ENCODE results near the gene ZNF428. TPM values are rescaled to one million over a fixed set of nuclear protein-coding genes. Genes with fewer than 3 reads are reported as not detected.

ZNF428 gene
- total RNA-seq, 2 donors from 2014 or later: 44.3 to 46.8 TPM

- no peak for DNase-seq
- WGBS, 2 experiments (ENCODE audit: insufficient coverage in 1 of 2, insufficient read length in 1 of 2): 94 to 98% methylated on average over 4 to 5 of the region's 5 CpGs
- peaks cover 26% of the 10 kb centered on the region for H3K36me3 Mint-ChIP-seq (ENCODE audit: low read depth)
Measured at GRCh38 chr19:43570174-43570791, 49.1 kb downstream of the ZNF428 start.

GRCh38 chr19:43569657-43570056 lies 49.8 kb downstream of the ZNF428 start:
- Mint-ChIP-seq H3K36me3 (ENCODE audit: low read depth) (peaks cover 26% of the 10 kb centered on the region), H3K27me3 (ENCODE audit: insufficient read depth) (no peaks in the 10 kb centered on the region), H3K9me3 (no peaks in the 10 kb centered on the region), H3K4me1 (no peaks in the 10 kb centered on the region), H3K4me3 (no peak overlapping the region), H3K27ac (no peak overlapping the region)
- Histone ChIP-seq H3K9ac (ENCODE audit: extremely low read depth, low read length, poor library complexity, severe bottlenecking) (no peak overlapping the region), H3K4me3 (ENCODE audit: low read length) (no peak overlapping the region), H3K27ac (ENCODE audit: low read depth, low read length) (no peak overlapping the region), H3K9me3 (ENCODE audit: control insufficient read depth, low read length) (no peaks in the 10 kb centered on the region), H3K4me1 (ENCODE audit: control insufficient read depth, insufficient read depth, low read length) (no peaks in the 10 kb centered on the region), H3K36me3 (ENCODE audit: control insufficient read depth, insufficient read depth, low read length) (peaks cover 21% of the 10 kb centered on the region), H3K27me3 (ENCODE audit: control insufficient read depth, insufficient read depth, low read length, poor library complexity, severe bottlenecking) (no peaks in the 10 kb centered on the region)
- DNase-seq: no peak
- no peak for TF ChIP-seq CTCF (conservative IDR thresholded peaks at IDR 0.05)
- 98 to 100% methylated on average over 4 to 5 of the region's 5 CpGs for WGBS, 2 experiments (ENCODE audit: insufficient coverage in 1 of 2, insufficient read length in 1 of 2)

More at GRCh38 chr19:43570174-43570791, 49.1 kb downstream of the ZNF428 start:
- Mint-ChIP-seq H3K27ac (no peak overlapping the region), H3K27me3 (ENCODE audit: insufficient read depth) (no peaks in the 10 kb centered on the region), H3K4me1 (peaks cover 5% of the 10 kb centered on the region), H3K9me3 (no peaks in the 10 kb centered on the region), H3K4me3 (no peak overlapping the region)
- Histone ChIP-seq H3K4me3 (ENCODE audit: low read length) (no peak overlapping the region), H3K27ac (ENCODE audit: low read depth, low read length) (no peak overlapping the region), H3K9ac (ENCODE audit: extremely low read depth, low read length, poor library complexity, severe bottlenecking) (no peak overlapping the region), H3K27me3 (ENCODE audit: control insufficient read depth, insufficient read depth, low read length, poor library complexity, severe bottlenecking) (no peaks in the 10 kb centered on the region), H3K4me1 (ENCODE audit: control insufficient read depth, insufficient read depth, low read length) (no peaks in the 10 kb centered on the region), H3K9me3 (ENCODE audit: control insufficient read depth, low read length) (no peaks in the 10 kb centered on the region), H3K36me3 (ENCODE audit: control insufficient read depth, insufficient read depth, low read length) (peaks cover 21% of the 10 kb centered on the region)
- TF ChIP-seq CTCF (conservative IDR thresholded peaks at IDR 0.05): no peak

GRCh38 chr19:43564800-43565199 lies 54.6 kb downstream of the ZNF428 start:
- Histone ChIP-seq H3K4me3 (ENCODE audit: low read length) (no peak overlapping the region), H3K4me1 (ENCODE audit: control insufficient read depth, insufficient read depth, low read length) (no peaks in the 10 kb centered on the region), H3K9me3 (ENCODE audit: control insufficient read depth, low read length) (no peaks in the 10 kb centered on the region), H3K36me3 (ENCODE audit: control insufficient read depth, insufficient read depth, low read length) (peaks cover 6% of the 10 kb centered on the region), H3K27me3 (ENCODE audit: control insufficient read depth, insufficient read depth, low read length, poor library complexity, severe bottlenecking) (no peaks in the 10 kb centered on the region), H3K9ac (ENCODE audit: extremely low read depth, low read length, poor library complexity, severe bottlenecking) (no peak overlapping the region), H3K27ac (ENCODE audit: low read depth, low read length) (no peak overlapping the region)
- Mint-ChIP-seq H3K27me3 (ENCODE audit: insufficient read depth) (no peaks in the 10 kb centered on the region), H3K4me3 (no peak overlapping the region), H3K36me3 (ENCODE audit: low read depth) (peaks cover 36% of the 10 kb centered on the region), H3K9me3 (no peaks in the 10 kb centered on the region), H3K4me1 (no peaks in the 10 kb centered on the region), H3K27ac (no peak overlapping the region)
- DNase-seq: no peak
- WGBS, 2 experiments (ENCODE audit: insufficient coverage in 1 of 2, insufficient read length in 1 of 2): 91 to 92% methylated on average over 4 to 9 of the region's 9 CpGs
- TF ChIP-seq CTCF (conservative IDR thresholded peaks at IDR 0.05): no peak
